ENCODE results near the gene G0S2. TPM values are rescaled to one million over a fixed set of nuclear protein-coding genes. Genes with fewer than 3 reads are reported as not detected.

G0S2 gene
- total and polyA plus RNA-seq, 2 of the 4 experiments (the other 2 are of a cell fraction), result 0.36 to 0.53 TPM

GRCh38 chr1:209675565-209676154 is 448 bp downstream of the G0S2 start:
- Histone ChIP-seq H3K4me2 (ENCODE audit: low read depth, low read length) (peak overlapping the region; percentile 40), H3K9me1 (ENCODE audit: insufficient read depth, low read length) (no peaks in the 10 kb centered on the region), H2BK20ac (ENCODE audit: low read depth, low read length) (no peak overlapping the region), H3K14ac (replicated peaks; ENCODE audit: low read depth, low read length) (no peak overlapping the region), H2AK5ac (ENCODE audit: low read depth, low read length) (no peak overlapping the region), H4K20me1 (ENCODE audit: insufficient read depth, low read length) (no peaks in the 10 kb centered on the region), H3K23ac (ENCODE audit: low read depth, low read length) (no peak overlapping the region), H3K9me3 (ENCODE audit: control insufficient read depth, insufficient read depth, low read length) (0 out of 2 replicates have a peak, but pooled peaks cover 3% of the 10 kb centered on the region), H2BK120ac (ENCODE audit: low read depth, low read length) (no peak overlapping the region), H2BK5ac (ENCODE audit: low read depth, low read length, poor library complexity, severe bottlenecking) (no peak overlapping the region), H3K18ac (ENCODE audit: low read depth, low read length) (no peak overlapping the region), H3K56ac (ENCODE audit: extremely low read depth, insufficient read depth, low read length) (no peak overlapping the region), H3K79me1 (ENCODE audit: low read depth in 1 of 2, low read length in 2 of 2) (no peaks in the 10 kb centered on the region), H3K27ac (ENCODE audit: insufficient read depth, low read length) (no peak overlapping the region), H3K27me3 (ENCODE audit: control insufficient read depth, insufficient read depth, low read length) (peaks cover 24% of the 10 kb centered on the region), H4K5ac (ENCODE audit: low read depth, low read length) (no peak overlapping the region), H3K36me3 (ENCODE audit: control insufficient read depth, insufficient read depth, low read length) (no peaks in the 10 kb centered on the region), H4K91ac (ENCODE audit: insufficient read depth, low read depth, low read length) (no peak overlapping the region), H3K9ac (ENCODE audit: low read depth, low read length) (peak overlapping the region; percentile 19), H2BK15ac (ENCODE audit: low read depth, low read length) (no peak overlapping the region), H4K8ac (ENCODE audit: low read depth in 2 of 2, low read length in 2 of 2) (no peak overlapping the region), H2AFZ (replicated peaks; ENCODE audit: low read length, poor library complexity) (peak overlapping the region; percentile 88), H2AK9ac (replicated peaks; ENCODE audit: low read depth, low read length, poor library complexity) (peak overlapping the region; percentile 9), H3K4me1 (ENCODE audit: control insufficient read depth, insufficient read depth, low read length) (peaks cover 3% of the 10 kb centered on the region; the same call in 1 of the 2 replicates), H3K4ac (ENCODE audit: low read depth, low read length) (no peak overlapping the region), H3K4me3 (ENCODE audit: insufficient read depth, low read depth, low read length) (peak overlapping the region; percentile 19)
- dilution Hi-C loops (cut with HindIII; ENCODE audit: low sequenced_read_pairs, unreplicated experiment) (no loop called here), in situ Hi-C loops (cut with MboI; ENCODE audit: low sequenced_read_pairs) (no loop called here), intact Hi-C loops (cut with micrococcal nuclease) (no loop called here)
- no peak for TF ChIP-seq RCOR1 (IDR thresholded peaks at IDR 0.05; ENCODE audit: insufficient replicate concordance, low read length)
- TF ChIP-seq SMC3 (IDR thresholded peaks at IDR 0.05; ENCODE audit: low read depth, low read length), result no peak
- no peak for TF ChIP-seq USF2 (IDR thresholded peaks at IDR 0.05; ENCODE audit: low read depth, low read length)
- TF ChIP-seq RFX5 (IDR thresholded peaks at IDR 0.05; ENCODE audit: low read depth, low read length), result no peak
- no peak for TF ChIP-seq POLR2A (IDR thresholded peaks at IDR 0.05; ENCODE audit: low read depth, low read length)
- 2% methylated on average over 20 of the region's 34 CpGs; no CpG with 5 or more reads in 1 of the 2 experiments for WGBS, 2 experiments (ENCODE audit: extremely low coverage in 2 of 2, insufficient read length in 1 of 2)
- ChIA-PET POLR2A (ENCODE audit: unreplicated experiment) (no interaction called here), CTCF (no interaction called here)
- BruUV-seq (replicated peaks), result no TSS peak
- DNase-seq (peak; percentile 16), ATAC-seq (ENCODE audit: low read depth) (peak; percentile 77)
